ENCODE data around the gene PNCK.

DNA sequence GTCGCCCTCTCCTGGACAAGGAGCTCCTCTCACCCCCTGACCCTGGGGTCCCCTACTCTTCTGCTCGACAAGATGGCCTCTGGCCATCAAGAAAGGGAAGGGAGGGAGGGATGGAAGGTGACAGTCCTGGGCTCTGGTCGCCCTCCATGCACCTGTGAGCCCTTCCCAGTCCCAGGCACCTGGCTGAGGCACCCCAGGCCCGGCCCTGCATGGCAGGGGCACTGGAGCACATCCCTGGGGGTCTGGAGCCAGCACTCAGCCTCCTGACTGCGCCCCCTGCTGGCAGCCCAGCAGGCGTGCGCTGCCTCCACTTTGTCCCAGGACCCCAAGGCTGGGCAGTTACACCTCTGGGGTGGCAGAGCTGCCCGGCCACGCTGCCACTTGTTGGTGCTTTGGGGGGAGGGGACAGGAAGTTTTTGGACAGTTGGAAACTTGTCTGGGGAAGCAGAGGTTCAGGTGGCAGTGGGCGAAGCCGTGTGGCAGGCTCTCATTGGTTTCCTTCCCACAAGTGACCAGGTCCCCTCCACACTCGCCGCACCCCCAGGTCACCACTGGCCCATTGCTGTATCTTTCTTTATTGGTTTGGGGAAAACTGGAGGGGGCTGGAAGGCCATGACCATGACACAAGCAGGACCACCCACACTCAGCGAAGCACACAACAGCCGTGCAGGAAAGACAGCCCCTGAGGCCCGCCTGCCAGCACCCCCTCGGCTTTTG is 4.3 kb downstream of the PNCK start:
- TF ChIP-seq, protein P1, sequence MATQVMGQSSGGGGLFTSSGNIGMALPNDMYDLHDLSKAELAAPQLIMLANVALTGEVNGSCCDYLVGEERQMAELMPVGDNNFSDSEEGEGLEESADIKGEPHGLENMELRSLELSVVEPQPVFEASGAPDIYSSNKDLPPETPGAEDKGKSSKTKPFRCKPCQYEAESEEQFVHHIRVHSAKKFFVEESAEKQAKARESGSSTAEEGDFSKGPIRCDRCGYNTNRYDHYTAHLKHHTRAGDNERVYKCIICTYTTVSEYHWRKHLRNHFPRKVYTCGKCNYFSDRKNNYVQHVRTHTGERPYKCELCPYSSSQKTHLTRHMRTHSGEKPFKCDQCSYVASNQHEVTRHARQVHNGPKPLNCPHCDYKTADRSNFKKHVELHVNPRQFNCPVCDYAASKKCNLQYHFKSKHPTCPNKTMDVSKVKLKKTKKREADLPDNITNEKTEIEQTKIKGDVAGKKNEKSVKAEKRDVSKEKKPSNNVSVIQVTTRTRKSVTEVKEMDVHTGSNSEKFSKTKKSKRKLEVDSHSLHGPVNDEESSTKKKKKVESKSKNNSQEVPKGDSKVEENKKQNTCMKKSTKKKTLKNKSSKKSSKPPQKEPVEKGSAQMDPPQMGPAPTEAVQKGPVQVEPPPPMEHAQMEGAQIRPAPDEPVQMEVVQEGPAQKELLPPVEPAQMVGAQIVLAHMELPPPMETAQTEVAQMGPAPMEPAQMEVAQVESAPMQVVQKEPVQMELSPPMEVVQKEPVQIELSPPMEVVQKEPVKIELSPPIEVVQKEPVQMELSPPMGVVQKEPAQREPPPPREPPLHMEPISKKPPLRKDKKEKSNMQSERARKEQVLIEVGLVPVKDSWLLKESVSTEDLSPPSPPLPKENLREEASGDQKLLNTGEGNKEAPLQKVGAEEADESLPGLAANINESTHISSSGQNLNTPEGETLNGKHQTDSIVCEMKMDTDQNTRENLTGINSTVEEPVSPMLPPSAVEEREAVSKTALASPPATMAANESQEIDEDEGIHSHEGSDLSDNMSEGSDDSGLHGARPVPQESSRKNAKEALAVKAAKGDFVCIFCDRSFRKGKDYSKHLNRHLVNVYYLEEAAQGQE (IDR thresholded peaks at IDR 0.05; ENCODE audit: insufficient read depth in 1 of 2, low read depth in 2 of 2, low read length in 1 of 2) = no peak
- TF ChIP-seq POLR2AphosphoS5 (IDR thresholded peaks at IDR 0.05; ENCODE audit: low read depth, low read length) (no peak), TCF7L2 (IDR thresholded peaks at IDR 0.05; ENCODE audit: low read depth, low read length) (no peak), SIN3A (IDR thresholded peaks at IDR 0.05; ENCODE audit: borderline replicate concordance, insufficient read depth, low read depth, low read length) (no peak)
- TF ChIP-seq, protein P2, sequence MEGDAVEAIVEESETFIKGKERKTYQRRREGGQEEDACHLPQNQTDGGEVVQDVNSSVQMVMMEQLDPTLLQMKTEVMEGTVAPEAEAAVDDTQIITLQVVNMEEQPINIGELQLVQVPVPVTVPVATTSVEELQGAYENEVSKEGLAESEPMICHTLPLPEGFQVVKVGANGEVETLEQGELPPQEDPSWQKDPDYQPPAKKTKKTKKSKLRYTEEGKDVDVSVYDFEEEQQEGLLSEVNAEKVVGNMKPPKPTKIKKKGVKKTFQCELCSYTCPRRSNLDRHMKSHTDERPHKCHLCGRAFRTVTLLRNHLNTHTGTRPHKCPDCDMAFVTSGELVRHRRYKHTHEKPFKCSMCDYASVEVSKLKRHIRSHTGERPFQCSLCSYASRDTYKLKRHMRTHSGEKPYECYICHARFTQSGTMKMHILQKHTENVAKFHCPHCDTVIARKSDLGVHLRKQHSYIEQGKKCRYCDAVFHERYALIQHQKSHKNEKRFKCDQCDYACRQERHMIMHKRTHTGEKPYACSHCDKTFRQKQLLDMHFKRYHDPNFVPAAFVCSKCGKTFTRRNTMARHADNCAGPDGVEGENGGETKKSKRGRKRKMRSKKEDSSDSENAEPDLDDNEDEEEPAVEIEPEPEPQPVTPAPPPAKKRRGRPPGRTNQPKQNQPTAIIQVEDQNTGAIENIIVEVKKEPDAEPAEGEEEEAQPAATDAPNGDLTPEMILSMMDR (IDR thresholded peaks at IDR 0.05) = peak; percentile 94
